ENCODE data around the gene LMNTD2. TPM values are rescaled to one million over a fixed set of nuclear protein-coding genes. Genes with fewer than 3 reads are reported as not detected.
"Not testable (repeated sequence)": the region's sequence is repeated elsewhere in the genome, so short reads cannot be mapped to it uniquely, and the experiment has no call there.

The LMNTD2 gene
- total RNA-seq, 1 donor from 2014 or later: 16.6 TPM

DNA sequence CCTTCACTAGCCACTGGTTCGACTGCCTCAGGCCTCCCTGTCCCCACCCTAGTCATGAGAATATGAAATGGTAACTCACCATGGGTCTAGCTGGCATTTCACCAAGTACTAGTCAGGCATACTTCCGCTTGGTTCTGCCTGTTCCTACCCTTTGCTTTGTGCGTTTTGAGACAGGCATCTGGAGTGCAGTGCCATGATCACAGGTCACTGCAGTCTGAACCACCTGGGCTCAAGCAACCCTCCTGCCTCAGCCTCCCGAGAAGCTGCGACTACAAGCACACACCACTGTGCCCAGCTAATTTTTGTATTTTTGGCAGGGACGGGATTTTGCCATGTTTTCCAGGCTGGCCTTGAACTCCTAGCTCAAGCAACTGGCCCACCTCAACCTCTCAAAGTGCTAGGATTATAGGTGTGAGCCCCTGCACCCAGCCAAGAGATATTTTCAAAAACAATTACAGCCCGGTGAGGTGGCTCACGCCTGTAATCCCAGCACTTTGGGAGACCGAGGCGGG is 39.3 kb downstream of the LMNTD2 start:
- Mint-ChIP-seq H3K9me3 (peaks cover 18% of the 10 kb centered on the region), H3K4me1 (no peaks in the 10 kb centered on the region), H3K4me3 (no peak overlapping the region), H3K27me3 (ENCODE audit: low read depth) (no peaks in the 10 kb centered on the region), H3K27ac (no peak overlapping the region), H3K36me3 (peaks cover 14% of the 10 kb centered on the region)
- DNase-seq (ENCODE audit: low spot score in 2 of 2, unreplicated experiment in 2 of 2): no peak
- TF ChIP-seq, protein P1, sequence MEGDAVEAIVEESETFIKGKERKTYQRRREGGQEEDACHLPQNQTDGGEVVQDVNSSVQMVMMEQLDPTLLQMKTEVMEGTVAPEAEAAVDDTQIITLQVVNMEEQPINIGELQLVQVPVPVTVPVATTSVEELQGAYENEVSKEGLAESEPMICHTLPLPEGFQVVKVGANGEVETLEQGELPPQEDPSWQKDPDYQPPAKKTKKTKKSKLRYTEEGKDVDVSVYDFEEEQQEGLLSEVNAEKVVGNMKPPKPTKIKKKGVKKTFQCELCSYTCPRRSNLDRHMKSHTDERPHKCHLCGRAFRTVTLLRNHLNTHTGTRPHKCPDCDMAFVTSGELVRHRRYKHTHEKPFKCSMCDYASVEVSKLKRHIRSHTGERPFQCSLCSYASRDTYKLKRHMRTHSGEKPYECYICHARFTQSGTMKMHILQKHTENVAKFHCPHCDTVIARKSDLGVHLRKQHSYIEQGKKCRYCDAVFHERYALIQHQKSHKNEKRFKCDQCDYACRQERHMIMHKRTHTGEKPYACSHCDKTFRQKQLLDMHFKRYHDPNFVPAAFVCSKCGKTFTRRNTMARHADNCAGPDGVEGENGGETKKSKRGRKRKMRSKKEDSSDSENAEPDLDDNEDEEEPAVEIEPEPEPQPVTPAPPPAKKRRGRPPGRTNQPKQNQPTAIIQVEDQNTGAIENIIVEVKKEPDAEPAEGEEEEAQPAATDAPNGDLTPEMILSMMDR (IDR thresholded peaks at IDR 0.05; ENCODE audit: unreplicated experiment): no peak

DNA sequence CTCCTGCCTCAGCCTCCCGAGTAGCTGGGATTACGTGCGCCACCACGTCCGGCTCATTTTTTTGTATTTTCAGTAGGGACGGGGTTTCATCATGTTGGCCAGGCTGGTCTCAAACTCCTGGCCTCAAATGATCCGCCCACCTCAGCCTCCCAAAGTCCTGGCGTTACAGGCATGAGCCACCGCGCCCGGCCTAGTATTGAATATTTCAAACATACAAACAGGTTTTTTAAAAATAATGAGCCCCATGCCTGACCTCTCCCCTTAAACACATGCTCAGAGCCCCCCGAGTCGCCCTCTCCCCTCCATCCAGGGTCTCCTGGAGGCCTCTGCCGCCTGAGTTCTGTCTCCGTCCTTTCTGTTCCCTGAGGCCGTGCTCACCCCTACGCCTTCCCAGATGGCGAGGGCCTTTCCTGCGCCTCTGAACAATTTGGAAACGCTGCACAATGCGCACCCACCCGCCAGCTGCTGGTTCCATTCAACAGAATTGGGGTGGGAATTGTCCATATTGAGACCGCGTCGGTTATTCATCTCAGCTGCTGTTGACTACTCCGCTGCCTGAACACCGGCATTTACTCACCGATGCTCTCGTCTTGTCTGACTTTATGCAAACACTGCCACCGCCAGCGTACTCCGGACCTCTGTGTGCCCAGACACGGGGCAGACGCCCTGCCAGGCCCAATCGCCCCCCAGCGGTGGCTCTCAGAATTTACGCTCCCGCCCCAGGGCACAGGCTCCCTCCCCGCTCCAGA is 39.9 kb downstream of the LMNTD2 start:
- Mint-ChIP-seq H3K4me3 (no peak overlapping the region), H3K27ac (no peak overlapping the region), H3K4me1 (no peaks in the 10 kb centered on the region), H3K27me3 (ENCODE audit: low read depth) (no peaks in the 10 kb centered on the region), H3K9me3 (peaks cover 23% of the 10 kb centered on the region), H3K36me3 (peaks cover 17% of the 10 kb centered on the region)
- TF ChIP-seq, protein P1 (IDR thresholded peaks at IDR 0.05; ENCODE audit: unreplicated experiment): no peak
- DNase-seq (ENCODE audit: low spot score in 2 of 2, unreplicated experiment in 2 of 2): no peak

DNA sequence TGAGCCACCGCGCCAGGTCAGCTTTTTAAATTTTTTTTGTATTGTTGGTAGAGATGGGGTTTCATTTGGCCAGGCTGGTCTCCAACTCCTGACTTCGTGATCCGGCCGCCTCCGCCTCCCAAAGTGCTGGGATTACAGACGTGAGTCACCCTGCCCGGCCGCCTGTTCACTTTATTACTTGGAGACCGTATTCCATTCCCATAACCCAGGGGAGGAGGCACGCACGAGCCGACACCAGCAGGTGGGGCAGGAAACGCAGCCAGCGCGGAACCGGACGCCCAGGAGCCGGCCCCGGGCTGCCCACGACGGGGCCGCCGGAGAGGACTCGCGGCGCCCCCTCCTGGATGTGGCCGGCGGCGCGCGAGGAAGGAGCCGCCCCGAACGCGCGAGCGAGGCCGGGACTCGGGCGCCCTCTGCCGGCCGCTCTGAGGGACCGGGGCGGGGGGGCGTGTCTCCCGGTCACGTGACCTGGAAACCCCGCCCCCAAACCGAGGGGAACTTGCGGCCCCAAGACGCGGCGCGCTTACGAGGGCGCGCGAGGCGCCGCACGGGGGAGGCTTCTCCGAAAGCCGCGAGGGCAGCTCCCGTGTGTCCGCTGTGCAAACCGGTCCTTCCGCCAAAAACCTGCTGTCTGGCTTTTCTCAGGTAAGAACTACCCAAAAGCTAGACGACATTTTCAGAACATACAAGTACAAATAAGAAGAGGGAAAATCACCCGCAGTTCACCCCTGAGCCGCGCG is 41.9 kb downstream of the LMNTD2 start:
- H3K9me3 Mint-ChIP-seq: peaks cover 19% of the 10 kb centered on the region
- H3K4me1 Mint-ChIP-seq: no peaks in the 10 kb centered on the region
- peak in 1 of 2 experiments; percentile 72 for DNase-seq (ENCODE audit: low spot score in 2 of 2, unreplicated experiment in 2 of 2)
- H3K27me3 Mint-ChIP-seq (ENCODE audit: low read depth): no peaks in the 10 kb centered on the region
- peak overlapping the region; percentile 26 for H3K4me3 Mint-ChIP-seq
- peaks cover 23% of the 10 kb centered on the region for H3K36me3 Mint-ChIP-seq
- TF ChIP-seq, protein P1 (IDR thresholded peaks at IDR 0.05; ENCODE audit: unreplicated experiment): peak; percentile 88
- H3K27ac Mint-ChIP-seq: no peak overlapping the region

DNA sequence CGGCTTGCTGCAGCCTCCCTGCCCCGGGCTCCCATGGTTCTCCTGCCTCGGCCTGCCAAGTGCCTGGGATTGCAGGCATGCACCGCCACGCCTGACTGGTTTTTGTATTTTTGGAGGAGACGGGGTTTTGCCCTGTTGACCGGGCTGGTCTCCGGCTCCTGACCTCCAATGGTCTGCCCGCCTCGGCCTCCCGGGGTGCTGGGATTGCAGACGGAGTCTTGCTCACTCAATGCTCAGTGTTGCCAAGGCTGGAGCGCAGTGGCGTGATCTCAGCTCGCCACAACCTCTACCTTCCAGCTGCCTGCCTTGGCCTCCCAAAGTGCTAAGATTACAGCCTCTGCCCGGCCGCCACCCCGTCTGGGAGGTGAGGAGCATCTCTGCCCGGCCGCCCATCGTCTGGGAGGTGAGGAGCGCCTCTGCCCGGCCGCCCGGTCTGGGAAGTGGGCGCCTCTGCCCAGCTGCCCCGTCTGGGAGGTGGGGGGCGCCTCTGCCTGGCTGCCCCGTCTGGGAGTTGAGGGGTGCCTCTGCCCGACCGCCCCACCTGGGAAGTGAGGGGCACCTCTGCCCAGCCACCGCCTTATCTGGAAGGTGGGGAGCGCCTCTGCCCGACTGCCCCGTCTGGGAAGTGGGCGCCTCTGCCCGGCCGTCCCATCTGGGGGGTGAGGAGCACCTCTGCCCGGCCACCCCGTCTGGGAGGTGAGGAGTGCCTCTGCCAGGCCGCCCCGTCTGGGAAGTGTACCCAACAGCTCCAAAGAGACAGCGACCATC is 43.4 kb downstream of the LMNTD2 start:
- peaks cover 31% of the 10 kb centered on the region for H3K36me3 Mint-ChIP-seq
- peaks cover 19% of the 10 kb centered on the region for H3K9me3 Mint-ChIP-seq

DNA sequence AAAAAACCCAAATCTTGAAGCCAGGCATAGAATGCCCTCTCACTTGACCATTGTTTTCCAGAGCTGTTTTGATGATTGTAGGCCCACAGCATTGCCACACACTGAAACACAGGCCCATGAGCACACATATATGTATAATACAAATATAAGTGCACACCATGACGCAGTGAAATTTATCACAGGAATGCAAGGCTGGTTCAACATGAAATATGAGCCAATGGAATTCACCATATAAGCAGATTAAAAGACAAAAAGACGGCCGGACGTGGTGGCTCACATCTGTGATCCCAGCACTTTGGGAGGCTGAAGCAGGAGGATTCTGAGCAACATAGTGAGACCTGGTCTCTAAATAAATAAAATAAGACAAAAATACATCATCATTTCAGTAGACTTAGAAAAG is 44.1 kb downstream of the LMNTD2 start:
- TF ChIP-seq, protein P1 (IDR thresholded peaks at IDR 0.05; ENCODE audit: unreplicated experiment): no peak
- Mint-ChIP-seq H3K36me3 (peaks cover 34% of the 10 kb centered on the region), H3K4me3 (no peak overlapping the region), H3K27ac (no peak overlapping the region), H3K9me3 (peaks cover 19% of the 10 kb centered on the region), H3K4me1 (no peaks in the 10 kb centered on the region), H3K27me3 (ENCODE audit: low read depth) (no peaks in the 10 kb centered on the region)
- no peak for DNase-seq (ENCODE audit: low spot score in 2 of 2, unreplicated experiment in 2 of 2)

More for the DNA sequence above, 43.4 kb downstream of the LMNTD2 start:
- H3K4me3 Mint-ChIP-seq; H3K4me1 Mint-ChIP-seq; DNase-seq (ENCODE audit: low spot score in 2 of 2, unreplicated experiment in 2 of 2); H3K27me3 Mint-ChIP-seq (ENCODE audit: low read depth); H3K27ac Mint-ChIP-seq: not testable (repeated sequence)
